H9 (cell line): ENCODE results near the gene RRP15. TPM values are rescaled to one million over a fixed set of nuclear protein-coding genes. Genes with fewer than 3 reads are reported as not detected.

ENCODE experiments used
- DNase-seq: peaks from one replicate; pipeline ENCODE4 v3.0.0-alpha.2; 2017
- H2AFZ ChIP-seq: one replicate; pipeline ENCODE4 v1.6.1; 2013; ENCODE audit warnings: mild to moderate bottlenecking, low read length, control low read depth, moderate library complexity
- H2AK5ac ChIP-seq: 2 replicates; pipeline ENCODE4 v1.6.1; 2013; ENCODE audit warnings: low read length, control low read depth, mixed read lengths; ENCODE audit not compliant: insufficient read length
- H2BK120ac ChIP-seq: one replicate; pipeline ENCODE4 v1.6.1; 2013; ENCODE audit warnings: low read depth, mild to moderate bottlenecking, low read length, control low read depth, inconsistent platforms; ENCODE audit not compliant: poor library complexity, severe bottlenecking
- H2BK12ac ChIP-seq: 2 replicates; pipeline ENCODE4 v1.6.1; 2013; ENCODE audit warnings: low read length, control low read depth, mixed read lengths, low read depth; ENCODE audit not compliant: insufficient read length
- H2BK15ac ChIP-seq: 2 replicates; pipeline ENCODE4 v1.6.1; 2013; ENCODE audit warnings: low read depth, low read length, control low read depth
- H2BK20ac ChIP-seq: one replicate; pipeline ENCODE4 v1.6.1; 2013; ENCODE audit warnings: low read depth, mild to moderate bottlenecking, low read length, control low read depth, inconsistent platforms; ENCODE audit not compliant: poor library complexity, severe bottlenecking
- H2BK5ac ChIP-seq: 2 replicates; pipeline ENCODE4 v1.6.1; 2013; ENCODE audit warnings: low read length, control low read depth, mixed read lengths; ENCODE audit not compliant: insufficient read length
- H3K14ac ChIP-seq: 2 replicates; pipeline ENCODE4 v1.6.1; 2013; ENCODE audit warnings: low read length, control low read depth; ENCODE audit not compliant: insufficient read depth
- H3K18ac ChIP-seq: 2 replicates; pipeline ENCODE4 v1.6.1; 2013; ENCODE audit warnings: low read depth, mild to moderate bottlenecking, mixed read lengths, low read length, control low read depth; ENCODE audit not compliant: insufficient read length
- H3K23ac ChIP-seq: 2 replicates; pipeline ENCODE4 v1.6.1; 2013; ENCODE audit warnings: low read length, control low read depth, mixed read lengths, low read depth; ENCODE audit not compliant: insufficient read length
- H3K23me2 ChIP-seq: 2 replicates; pipeline ENCODE4 v1.6.1; 2013; ENCODE audit warnings: low read depth, mild to moderate bottlenecking, mixed read lengths, low read length, control low read depth; ENCODE audit not compliant: insufficient read length, poor library complexity, severe bottlenecking
- H3K27ac ChIP-seq: 2 replicates; pipeline ENCODE4 v1.5.1; 2013; ENCODE audit warnings: low read length, control low read depth, mixed read lengths, low read depth; ENCODE audit not compliant: insufficient read length
- H3K27me3 ChIP-seq: 2 replicates; pipeline ENCODE4 v1.6.1; 2013; ENCODE audit warnings: low read length, control low read depth, inconsistent platforms; ENCODE audit not compliant: insufficient read depth
- H3K4ac ChIP-seq: 2 replicates; pipeline ENCODE4 v1.6.1; 2013; ENCODE audit warnings: low read depth, mild to moderate bottlenecking, control low read depth, inconsistent platforms, low read length, moderate library complexity
- H3K4me1 ChIP-seq: 2 replicates; pipeline ENCODE4 v1.6.1; 2013; ENCODE audit warnings: low read length, control low read depth, inconsistent platforms; ENCODE audit not compliant: insufficient read depth
- H3K4me2 ChIP-seq: 2 replicates; pipeline ENCODE4 v1.6.1; 2013; ENCODE audit warnings: low read length, control low read depth, mixed read lengths; ENCODE audit not compliant: insufficient read length, insufficient read depth
- H3K56ac ChIP-seq: 2 replicates; pipeline ENCODE4 v1.6.1; 2013; ENCODE audit warnings: low read depth, mild to moderate bottlenecking, mixed read lengths, low read length, control low read depth; ENCODE audit not compliant: insufficient read length
- H3K79me1 ChIP-seq: 2 replicates; pipeline ENCODE4 v1.6.1; 2013; ENCODE audit warnings: low read depth, mild to moderate bottlenecking, moderate library complexity, low read length, control low read depth, inconsistent platforms; ENCODE audit not compliant: insufficient read depth, poor library complexity, severe bottlenecking
- H3K79me2 ChIP-seq: 2 replicates; pipeline ENCODE4 v1.6.1; 2013; ENCODE audit warnings: low read length, control low read depth, inconsistent platforms; ENCODE audit not compliant: insufficient read depth
- H3K9ac ChIP-seq: 2 replicates; pipeline ENCODE4 v1.6.1; 2013; ENCODE audit warnings: low read length, control low read depth, mixed read lengths; ENCODE audit not compliant: insufficient read length; ENCODE audit errors: extremely low read depth
- H3K9me3 ChIP-seq: one replicate; pipeline ENCODE4 v1.6.1; 2013; ENCODE audit warnings: low read depth, low read length, inconsistent platforms; ENCODE audit not compliant: control insufficient read depth
- H3T11ph ChIP-seq: one replicate; pipeline ENCODE4 v1.6.1; 2013; ENCODE audit warnings: mild to moderate bottlenecking, low read length, control low read depth, inconsistent platforms
- H4K20me1 ChIP-seq: one replicate; pipeline ENCODE4 v1.6.1; 2013; ENCODE audit not compliant: control insufficient read depth, insufficient read length, insufficient read depth
- H4K5ac ChIP-seq: 2 replicates; pipeline ENCODE4 v1.6.1; 2013; ENCODE audit warnings: low read depth, mild to moderate bottlenecking, mixed read lengths, low read length, control low read depth; ENCODE audit not compliant: insufficient read length
- H4K8ac ChIP-seq: replicated peaks from 2 replicates; pipeline ENCODE4 v1.6.1; 2013; ENCODE audit warnings: low read length, control low read depth, mixed read lengths, low read depth; ENCODE audit not compliant: insufficient read length
- H4K91ac ChIP-seq: 2 replicates; pipeline ENCODE4 v1.6.1; 2013; ENCODE audit warnings: low read depth, mild to moderate bottlenecking, moderate library complexity, mixed read lengths, low read length, control low read depth; ENCODE audit not compliant: insufficient read length
- H3K27ac Mint-ChIP-seq, 3 experiments: 2 replicates in 2 of 3; 3 replicates in 1 of 3; pipeline ENCODE4 v1.8.0; 2020 to 2021; ENCODE audit warnings: mixed read lengths in 3 of 3, mild to moderate bottlenecking in 1 of 3, moderate library complexity in 1 of 3
- H3K27me3 Mint-ChIP-seq: 2 replicates; pipeline ENCODE4 v1.8.0; 2021; ENCODE audit warnings: low read depth, mild to moderate bottlenecking, moderate library complexity, mixed read lengths
- H3K36me3 Mint-ChIP-seq, 3 experiments: 2 replicates in 2 of 3; 3 replicates in 1 of 3; pipeline ENCODE4 v1.8.0; 2020 to 2021; ENCODE audit warnings: low read depth in 3 of 3, mixed read lengths in 3 of 3; ENCODE audit not compliant: insufficient read depth in 1 of 3
- H3K4me1 Mint-ChIP-seq, 2 experiments: 2 replicates each; pipeline ENCODE4 v1.8.0; 2020; ENCODE audit warnings: mixed read lengths in 2 of 2
- H3K4me3 Mint-ChIP-seq, 2 experiments: 2 replicates in 1 of 2; 3 replicates in 1 of 2; pipeline ENCODE4 v1.8.0; 2020 to 2021; ENCODE audit warnings: mild to moderate bottlenecking in 2 of 2, mixed read lengths in 2 of 2, moderate library complexity in 1 of 2
- H3K9me3 Mint-ChIP-seq, 2 experiments: 2 replicates in 1 of 2; 3 replicates in 1 of 2; pipeline ENCODE4 v1.8.0; 2020; ENCODE audit warnings: mild to moderate bottlenecking in 2 of 2, mixed read lengths in 2 of 2, moderate library complexity in 1 of 2
- CTCF ChIP-seq: fragments of 200-600 bp; sonication (generic); conservative IDR thresholded peaks from 3 replicates; pipeline ENCODE4 v1.8.0; 2021; ENCODE audit warnings: antibody characterized with exemption, mild to moderate bottlenecking
- WGBS: extraction: QIAGEN DNeasy Blood & Tissue Kit; methylation state at CpG from one replicate; pipeline ENCODE4 v1.1.7; 2013; ENCODE audit warnings: missing lambda C conversion rate, low lambda C conversion rate, mixed read lengths; ENCODE audit not compliant: insufficient read length; ENCODE audit errors: extremely low coverage; 5-methylcytosine and 5-hydroxymethylcytosine counted together
- total RNA-seq: library from RNA; stranded (reverse); gene quantifications from 2 replicates; pipeline ENCODE4 v1.2.1, GENCODE V29; 2021

Gene RRP15
- total RNA-seq, 1 experiment from 2014 or later = 48.7 TPM

- Histone ChIP-seq H3K56ac (no peak overlapping the region), H4K5ac (no peak overlapping the region), H2BK12ac (no peak overlapping the region), H3K4me1 (no peaks in the 10 kb centered on the region), H2BK5ac (no peak overlapping the region), H3K18ac (no peak overlapping the region), H2AK5ac (no peak overlapping the region), H3K27me3 (no peaks in the 10 kb centered on the region), H3K79me1 (no peaks in the 10 kb centered on the region), H3K79me2 (no peaks in the 10 kb centered on the region), H3K9ac (no peak overlapping the region), H4K91ac (no peak overlapping the region), H3K23ac (no peak overlapping the region), H4K8ac (no peak overlapping the region), H2BK20ac (no peak overlapping the region), H2BK15ac (no peak overlapping the region), H2AFZ (no peak overlapping the region), H2BK120ac (no peak overlapping the region), H4K20me1 (no peaks in the 10 kb centered on the region), H3T11ph (no peak overlapping the region), H3K4ac (no peak overlapping the region), H3K14ac (no peak overlapping the region), H3K23me2 (no peaks in the 10 kb centered on the region), H3K4me2 (no peak overlapping the region), H3K9me3 (no peaks in the 10 kb centered on the region), H3K27ac (no peak overlapping the region)
- Mint-ChIP-seq H3K27me3 (no peaks in the 10 kb centered on the region), H3K36me3 (peaks cover 17 to 37% (median 35%) of the 10 kb centered on the region in 3 experiments; a peak in 6 of 7 replicates), H3K4me1 (no peaks in the 10 kb centered on the region), H3K27ac (peak overlapping the region in 1 of 3 experiments; percentile 16; a peak in 1 of 7 replicates), H3K9me3 (no peaks in the 10 kb centered on the region), H3K4me3 (no peak overlapping the region)
- no CpG with 5 or more reads among the region's 3 CpGs for WGBS
- no peak for TF ChIP-seq CTCF
- DNase-seq = no peak
These were observed 43.7 kb downstream of the RRP15 start for GRCh38 chr1:218328769-218329168.
